Fibroblast of peridontal ligament (primary cell): Measurements from ENCODE around the gene DGCR8.
A peak's percentile ranks its signal among the peaks of the same experiment; 100 is the strongest.

Source experiments
- DNase-seq: peaks from one replicate; pipeline ENCODE4 v3.0.0-alpha.2; 2010; ENCODE audit errors: extremely low read depth

Gene DGCR8

DNA sequence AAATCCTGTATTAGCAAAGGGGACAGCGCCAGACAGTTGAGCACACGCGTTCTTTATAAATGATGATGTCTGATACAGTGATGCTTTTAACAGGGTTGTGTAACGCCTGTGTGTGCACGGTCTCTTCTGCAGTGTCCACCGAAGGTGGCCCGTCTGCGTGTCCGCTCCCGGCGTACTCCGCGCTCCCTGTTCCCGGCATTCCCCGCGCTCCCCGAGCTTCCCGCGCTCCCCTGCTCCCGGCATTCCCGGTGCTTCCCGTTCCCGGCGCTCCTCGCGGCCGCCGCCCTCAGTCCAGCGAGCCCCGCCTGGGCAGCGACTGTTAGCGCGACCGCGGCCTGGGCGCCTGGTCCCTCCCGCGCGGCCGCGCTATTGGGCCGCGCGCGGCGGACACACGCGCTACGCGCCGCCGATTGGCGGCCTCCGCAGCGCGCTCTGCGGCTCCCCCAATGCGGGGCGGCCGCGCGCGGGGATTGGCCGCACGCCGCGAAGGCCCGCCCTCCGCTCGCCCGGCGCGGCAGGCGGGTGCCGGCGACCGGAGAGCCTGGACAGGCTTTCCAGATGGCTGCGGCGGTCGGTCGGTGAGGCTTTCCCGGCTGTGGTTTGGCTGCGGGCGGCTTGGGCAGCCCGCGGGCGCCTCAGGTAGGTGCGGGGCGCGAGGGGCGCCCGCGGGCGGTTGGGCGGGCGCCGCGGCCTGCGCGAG, at the start of gene DGCR8:
TSS of gene DGCR8 (plus strand) at position 497 of the 700 bp plus-strand sequence. CDS start 5,723 bp downstream, outside the sequence.
- peak; percentile 89 for DNase-seq

DNA sequence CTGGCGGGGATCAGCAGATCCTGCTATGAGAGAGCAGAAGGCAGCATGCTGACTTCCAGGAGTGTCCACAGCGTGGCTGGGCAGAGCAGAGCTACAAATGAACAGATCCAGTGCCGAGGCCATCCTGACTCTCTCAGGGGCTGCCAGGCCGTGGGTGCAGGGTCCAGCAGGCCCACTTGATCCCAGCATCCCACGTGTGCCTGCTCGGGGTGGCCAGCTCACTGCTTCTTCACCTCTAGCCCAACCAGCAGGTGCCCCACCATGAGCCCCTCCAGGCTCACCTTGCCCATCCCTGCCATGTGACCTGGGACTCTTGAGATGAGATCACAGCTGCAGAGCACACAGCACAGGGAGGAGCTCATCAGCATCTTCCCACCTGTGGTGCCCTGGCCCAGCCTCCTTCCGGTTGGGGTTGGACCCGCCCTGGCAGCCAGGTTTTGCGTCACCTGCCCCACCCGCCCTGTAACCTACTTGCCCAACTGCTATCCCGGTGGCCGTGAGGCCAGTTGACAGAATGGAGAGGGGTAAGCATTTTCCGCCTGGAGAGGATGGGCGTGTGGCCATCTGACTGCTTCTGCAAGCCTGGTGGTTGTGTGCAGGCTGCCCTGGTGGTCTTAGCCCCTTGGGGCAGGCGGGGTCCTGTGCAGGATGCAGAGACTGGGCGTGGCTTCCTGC, 48.2 kb upstream of the DGCR8 start:
- DNase-seq, result no peak

DNA sequence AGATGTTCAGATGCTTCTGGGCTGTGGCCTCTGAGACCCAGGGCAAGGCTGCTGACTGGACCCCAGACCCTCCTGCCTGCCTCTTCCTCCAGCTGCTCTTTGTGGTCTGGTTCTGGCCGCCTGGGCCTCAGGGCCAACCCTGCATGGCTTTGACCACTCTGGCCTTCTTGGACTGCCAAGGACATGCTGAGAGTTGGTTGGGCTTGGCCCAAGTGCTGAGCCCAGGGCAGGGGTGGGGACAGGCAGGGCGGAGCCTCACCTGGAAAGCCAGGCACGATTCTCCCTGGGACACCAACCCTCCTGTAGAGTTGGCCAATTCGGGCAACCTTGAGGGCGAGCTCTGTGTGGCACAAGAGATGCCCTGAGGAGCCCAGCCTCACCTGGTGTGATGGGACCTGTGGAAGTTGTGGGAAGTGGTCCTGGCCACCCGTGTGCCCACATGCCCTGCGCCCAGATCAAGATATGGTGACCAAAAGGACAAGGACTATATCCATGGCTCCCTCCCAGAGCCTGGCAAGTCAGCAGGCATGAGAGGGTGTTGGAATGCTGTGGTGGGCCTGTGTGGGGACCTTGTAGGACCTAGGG, 47.5 kb upstream of the DGCR8 start:
- DNase-seq, result no peak

DNA sequence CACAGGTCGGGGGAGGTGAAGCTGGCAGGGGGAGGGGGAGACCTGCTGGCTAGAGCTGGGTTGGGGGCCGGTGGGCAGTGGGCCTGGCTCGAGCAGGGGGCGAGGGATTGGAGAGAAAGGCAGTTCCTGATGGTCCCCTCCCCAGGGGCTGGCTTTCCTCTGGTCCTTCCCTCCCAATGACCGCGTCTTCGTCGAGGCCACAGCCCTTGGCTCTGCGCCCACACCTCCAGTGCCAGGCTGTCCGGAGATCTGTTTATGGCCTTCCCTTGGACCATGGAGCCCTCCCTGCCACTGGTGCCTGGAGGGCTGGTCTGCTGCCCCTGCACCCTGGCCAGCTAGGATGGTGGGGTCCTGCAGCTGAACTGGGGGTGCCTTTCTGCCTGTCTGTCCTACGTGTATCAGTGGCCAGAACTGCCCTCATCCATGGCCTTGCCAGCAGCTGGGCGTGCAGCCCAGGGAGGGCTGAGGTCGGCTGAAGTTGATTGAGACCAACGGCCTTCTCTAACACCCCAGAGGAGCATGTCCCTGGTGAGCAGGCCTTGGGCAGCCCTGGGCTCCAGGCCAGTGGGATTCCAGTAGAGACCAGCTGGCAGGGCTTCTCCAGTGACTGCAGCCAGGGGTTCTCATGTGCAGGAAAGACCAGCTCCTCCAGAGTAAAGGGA, 46.9 kb upstream of the DGCR8 start:
- peak; percentile 5 for DNase-seq

DNA sequence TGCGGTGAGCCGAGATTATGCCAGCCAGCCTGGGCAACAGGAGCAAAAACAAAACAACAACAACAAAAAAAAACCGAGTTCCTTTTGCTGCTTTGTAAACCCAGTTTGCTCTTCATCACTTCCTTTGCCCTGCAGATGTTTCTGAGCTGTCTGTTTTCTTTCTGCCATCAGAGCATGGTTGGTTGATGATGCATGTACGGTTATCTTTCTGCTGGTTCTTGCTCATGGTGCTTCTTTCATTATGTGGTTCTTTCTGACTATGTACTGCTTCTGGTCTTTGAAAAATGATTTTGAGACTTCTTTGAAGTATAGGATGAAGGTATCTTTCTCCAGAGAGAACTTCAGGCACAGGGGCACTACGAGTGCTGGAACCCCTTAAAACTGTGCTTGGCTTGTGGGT, 45.9 kb upstream of the DGCR8 start:
- DNase-seq, result no peak

DNA sequence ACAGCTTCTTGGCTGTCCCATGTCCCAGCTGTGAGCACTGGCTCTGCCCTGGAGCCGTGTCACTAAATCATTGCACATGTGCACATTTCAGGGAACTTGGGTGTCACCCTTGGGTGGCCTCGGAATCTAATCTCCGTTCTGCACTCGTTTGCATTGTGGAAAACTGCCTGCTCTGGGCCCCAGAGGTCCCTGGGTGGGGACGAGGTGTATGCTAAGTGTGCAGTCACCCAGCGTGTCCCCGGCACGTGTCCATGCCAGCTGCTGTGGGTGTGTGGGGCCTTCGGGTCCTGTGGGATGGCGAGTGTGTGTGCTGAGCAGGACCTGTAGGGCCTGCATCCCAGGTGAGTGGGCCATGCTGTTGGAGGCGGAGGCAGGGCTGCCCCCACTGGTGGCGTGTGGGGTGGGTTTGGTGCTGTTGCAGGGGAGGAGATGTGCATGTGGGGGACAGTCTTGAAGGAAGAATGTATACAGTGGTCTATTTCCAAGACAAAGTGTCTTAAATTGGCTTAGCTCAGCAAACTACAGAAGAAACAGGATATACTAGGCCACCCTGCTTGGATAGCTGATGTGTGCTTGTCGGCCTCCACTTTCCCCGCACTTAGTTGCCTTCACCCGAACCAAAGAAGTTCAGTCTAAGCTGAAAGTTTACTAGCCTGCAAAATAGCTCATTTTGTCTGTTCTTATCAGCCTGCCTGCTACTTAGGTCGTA, 44.5 kb upstream of the DGCR8 start:
- DNase-seq, result no peak

DNA sequence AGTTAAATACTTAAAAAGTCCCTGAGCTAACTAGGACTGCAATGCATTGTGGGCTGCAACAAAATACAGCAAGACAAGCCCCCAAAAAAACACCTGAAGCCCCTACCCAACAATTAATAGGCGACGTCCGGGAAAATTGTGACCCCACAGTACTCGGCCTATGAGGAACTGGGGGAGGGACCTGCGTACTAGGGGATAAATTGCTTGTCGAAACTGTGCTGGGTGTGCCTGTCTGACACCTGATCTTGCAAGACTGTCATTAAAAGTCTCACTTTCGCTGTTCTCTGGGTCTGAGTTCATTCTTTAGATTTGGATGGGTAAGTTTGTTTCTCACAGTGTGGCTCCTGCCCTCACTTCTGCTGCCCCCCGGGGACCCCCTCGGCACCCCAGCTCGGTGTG, 44.0 kb upstream of the DGCR8 start:
- DNase-seq, result no peak

DNA sequence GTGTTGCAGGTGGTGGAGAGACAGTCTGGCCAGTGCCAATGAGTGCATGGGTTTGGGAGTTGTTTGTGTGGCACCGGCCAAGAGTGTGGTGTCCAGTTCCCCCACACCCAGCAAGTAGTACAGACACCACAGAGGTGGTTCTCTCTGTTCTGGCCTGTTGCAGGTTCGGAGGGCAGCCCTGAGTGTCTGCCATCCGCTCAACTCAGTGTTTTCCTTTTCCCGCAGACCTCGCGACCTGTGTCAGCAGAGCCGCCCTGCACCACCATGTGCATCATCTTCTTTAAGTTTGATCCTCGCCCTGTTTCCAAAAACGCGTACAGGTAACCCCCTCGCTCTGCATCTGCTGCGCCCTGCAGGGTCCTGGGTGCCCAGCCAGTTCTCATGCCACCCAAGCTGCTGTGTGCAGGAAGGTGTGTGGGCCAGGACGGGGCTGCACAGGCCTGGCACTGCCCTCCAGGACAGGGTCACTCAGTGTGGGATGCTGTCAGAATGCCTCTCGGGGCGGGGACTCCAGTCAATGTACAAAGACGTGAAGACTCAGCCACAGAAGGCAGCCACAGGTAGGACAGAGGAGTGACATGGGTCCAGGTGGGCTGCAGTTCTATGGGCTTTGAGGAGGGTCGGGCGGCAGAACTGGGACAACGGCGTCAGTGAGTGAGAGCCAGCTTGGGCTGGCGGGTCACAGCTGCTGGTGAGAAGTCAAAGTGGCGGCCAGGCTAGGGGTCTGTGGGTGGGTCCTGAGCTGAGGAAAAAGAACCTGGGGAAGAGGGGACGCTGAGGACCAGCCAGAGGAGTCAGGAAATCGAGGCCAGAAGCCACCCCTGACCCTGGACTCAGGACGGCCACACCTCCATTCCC, 43.3 kb upstream of the DGCR8 start:
- DNase-seq, result no peak

DNA sequence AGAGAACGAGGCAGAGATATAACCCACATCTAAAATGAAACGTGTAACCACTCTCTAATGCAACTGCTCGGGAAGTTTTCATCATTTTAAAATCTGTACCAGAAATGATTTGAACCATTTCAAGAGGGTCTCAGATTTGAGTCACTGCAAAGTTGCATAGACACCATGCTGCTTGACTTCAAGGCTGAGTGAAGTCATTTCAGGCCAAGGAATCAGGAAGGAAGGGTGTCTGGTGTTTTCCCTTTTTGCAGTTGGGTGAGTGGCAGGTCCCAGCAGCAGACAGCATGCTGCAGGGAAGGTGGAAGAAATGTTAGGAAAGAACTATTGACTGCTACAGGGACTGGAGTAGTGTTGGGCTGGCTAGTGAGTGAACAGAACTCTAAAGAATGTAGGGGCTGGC, 42.6 kb upstream of the DGCR8 start:
- DNase-seq, result no peak

DNA sequence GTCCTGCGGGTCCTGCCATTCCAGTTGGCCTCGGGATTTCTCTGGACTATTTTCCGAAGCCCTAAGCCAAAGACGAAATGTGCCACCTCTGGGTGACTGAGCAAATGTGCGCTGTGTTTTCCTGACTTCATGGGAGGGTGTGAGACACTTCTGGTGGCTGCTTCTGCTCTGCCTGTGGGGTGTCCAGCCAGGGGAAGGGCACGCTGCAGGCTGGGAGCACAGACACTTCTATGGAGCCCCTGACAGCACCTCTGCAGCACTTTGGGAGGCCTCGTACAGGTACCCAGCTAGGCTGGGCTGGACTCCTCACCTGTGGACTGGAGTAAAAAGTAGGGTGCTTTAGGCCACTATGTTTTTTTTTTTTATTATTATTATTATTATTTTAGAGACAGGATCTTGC, 41.5 kb upstream of the DGCR8 start:
- DNase-seq, result no peak

DNA sequence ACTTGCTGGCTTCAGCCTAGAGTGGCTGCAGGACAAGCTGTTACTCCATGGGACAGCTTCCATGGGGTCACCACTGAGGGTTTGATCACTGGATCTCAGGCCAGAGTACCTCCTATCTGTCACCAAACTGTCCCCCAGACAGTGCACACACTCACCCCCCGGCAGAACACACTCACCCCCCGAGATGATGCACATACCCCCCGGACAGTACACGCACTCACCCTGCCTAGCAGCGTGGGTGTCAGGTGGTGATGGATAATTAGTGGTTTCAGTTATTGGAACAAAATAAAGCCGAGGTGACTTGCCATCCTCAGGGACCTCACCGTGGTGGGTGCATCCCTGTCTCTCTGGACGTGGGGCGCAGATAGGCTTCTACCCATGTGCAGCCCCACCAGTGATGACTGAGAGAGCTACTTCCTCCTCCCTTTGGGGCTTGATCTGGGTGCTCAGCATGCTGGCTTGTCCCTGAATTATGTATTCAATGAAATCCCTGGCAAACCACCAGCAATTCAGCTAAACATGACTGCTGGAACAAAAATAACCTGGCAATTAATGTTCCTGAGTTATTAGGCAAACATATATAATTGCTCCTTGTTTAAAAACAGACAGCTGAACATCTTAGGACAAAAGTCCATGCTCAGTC, 40.2 kb upstream of the DGCR8 start:
- DNase-seq, result no peak

DNA sequence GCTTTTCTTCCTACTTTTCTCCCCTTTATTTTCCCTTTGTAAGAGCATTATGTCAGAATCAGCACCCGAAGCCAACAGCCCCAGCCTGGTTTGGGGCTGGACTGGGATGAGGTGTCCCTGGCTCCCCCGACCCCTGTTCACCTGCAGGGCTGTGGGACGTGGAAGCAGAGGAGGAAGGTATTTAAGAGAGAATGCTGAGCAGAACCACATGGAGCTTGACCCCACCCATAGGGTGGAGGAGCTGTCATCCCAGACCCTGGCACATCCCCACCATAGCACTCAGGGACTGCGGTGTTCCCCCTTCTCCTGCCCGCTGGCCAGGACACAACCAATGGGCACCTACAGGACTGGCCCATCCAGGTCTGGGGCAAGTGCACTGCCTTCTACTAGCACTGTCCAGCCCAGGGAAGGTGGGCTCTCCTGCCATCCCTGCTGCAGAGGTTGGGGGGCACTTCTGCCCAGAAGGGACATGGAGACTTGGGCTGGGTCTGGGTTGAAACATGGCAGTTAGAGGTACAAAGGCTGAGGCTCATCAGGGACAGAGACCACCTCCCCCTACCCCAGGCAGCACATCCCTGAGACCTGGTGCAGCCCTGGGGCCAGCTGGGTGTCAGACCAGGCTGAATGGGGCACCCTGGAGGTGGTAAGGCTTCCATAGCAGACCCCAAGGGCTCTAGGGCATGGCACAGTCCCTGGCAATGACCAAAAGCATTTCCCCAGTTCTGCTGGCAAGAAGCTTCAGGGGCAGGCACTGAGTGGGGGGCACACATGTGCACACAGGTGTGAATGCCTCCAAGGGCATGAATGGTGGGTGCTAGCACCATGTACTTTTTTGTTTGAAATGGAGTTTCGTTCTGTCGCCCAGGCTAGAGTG, 39.5 kb upstream of the DGCR8 start:
- DNase-seq, result no peak

DNA sequence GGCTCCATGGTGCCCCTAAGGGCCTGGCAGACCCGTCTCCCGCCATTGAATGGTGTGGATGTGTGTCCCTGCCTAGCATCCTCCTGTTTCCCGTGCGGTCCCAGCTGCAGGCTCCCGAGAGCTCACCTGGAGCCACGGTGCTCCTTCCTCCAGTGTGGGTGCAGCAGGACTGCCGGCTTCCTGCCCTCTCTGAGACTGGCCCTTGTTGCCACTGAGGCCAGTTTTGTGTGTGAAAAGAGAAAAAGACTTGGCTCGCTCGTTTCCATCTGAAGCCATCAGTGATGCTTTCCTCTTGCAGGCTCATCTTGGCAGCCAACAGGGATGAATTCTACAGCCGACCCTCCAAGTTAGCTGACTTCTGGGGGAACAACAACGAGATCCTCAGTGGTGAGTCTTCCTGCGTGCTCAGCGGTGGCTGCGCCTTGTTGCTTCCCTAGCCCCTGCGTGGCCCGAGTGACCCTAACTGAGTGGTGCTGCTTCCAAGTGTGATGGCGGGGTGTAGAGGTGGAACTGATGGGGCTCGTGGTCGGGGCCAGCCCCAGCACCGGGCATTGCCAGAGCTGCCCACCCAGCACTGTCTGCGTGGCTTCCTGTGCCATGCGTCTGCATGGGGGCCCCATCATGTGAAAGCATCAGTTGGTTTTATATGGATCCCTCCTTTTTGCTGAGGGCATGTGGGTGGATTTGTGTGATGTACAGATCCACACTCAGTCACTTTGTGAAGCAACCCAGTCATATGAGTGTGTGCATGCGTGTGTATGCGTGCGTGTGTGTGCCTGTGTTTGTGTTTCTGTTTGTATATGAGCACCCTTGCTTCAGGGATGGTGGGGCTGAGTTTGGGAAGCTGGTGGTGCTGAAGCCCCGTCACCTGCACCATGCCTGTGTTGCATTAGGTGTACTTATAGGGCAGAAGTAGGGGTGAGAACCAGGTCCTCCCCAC, 36.7 kb upstream of the DGCR8 start:
- DNase-seq, result no peak

DNA sequence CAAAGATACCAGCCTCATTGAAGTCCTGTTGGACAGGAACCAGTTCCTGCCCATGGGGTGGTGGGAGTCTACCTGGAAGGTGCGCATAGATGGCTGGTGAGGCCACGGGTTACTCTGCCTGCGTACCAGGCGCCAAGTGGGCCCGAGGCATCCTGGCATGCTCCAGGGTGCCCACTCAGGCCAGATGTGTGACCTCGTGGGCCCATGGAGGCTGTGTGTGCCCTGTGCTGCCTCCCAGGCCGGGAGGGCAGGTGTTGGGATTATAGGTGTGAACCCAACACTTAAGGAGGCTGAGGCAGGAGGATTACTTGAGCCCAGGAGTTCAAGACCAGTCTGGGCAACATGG, 36.1 kb upstream of the DGCR8 start:
- DNase-seq, result no peak

DNA sequence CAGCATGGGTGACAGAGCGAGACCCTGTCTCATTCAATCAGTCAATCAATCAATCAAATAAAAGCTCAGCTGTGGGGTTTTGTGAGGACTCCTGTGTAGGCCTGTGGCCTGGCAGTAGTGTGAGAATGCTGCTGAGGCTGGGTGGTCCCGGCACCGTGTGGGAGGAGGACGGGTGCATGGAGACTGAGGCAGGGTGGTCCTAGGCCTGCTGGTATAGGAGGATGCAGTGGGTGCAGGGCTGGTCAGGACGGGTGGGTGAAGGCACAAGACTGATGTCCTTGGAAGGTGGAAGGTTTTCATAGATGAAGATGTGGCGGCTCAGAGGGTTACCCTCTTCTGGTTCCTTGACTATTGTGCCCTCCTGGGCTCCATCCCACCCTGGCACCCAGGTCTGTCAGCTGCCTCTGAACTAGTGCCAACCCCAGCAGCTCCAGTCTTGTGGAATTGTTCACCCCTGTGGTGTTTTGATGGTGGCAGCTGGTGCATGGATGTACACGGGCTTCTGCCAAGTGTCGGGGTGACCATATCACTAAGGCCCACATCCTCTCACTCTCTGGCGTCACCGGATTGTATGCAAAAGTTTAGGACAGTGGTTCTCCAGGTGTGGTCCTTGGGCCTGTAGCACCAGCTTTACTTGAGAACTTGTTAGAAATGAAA, 35.4 kb upstream of the DGCR8 start:
- no peak for DNase-seq

DNA sequence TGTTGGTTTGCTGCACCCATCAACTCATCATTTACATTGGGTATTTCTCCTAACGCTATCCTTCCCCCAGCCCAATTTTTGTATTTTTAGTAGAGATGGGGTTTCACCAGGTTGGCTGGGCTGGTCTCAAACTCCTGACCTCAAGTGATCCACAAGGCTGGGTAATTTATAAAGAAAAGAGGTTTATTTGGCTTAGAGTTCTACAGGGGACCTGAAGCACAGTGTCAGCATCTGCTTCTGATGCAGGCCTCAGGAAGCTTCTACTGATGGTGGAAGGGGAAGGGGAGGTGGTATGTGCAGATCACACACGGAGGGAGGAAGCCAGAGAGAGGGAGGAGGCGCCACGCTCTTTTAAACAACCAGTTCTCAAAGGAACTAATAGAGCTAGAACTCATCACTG, 33.3 kb upstream of the DGCR8 start:
- no peak for DNase-seq

DNA sequence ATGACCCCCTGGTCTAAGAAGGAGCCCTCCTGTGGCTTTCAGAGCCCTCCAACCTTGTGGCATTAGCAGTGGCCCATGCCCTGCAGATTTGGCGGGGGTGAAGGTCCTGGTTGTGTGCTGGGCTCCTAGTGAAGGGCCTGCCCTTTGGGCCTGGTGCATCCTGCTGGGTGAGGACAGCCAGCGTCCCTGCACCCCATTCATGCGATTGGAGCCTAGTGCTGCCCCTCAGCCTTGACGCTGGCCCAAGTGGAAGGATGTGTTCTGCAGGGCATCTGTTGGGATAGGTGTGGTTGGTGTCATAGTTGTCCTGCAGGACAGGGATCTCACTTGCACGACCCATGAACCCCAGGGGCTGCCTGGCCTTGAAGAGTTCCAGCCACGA, 28.1 kb upstream of the DGCR8 start:
- DNase-seq, result no peak
